Measurements from ENCODE around the gene PLEKHG3. TPM values are rescaled to one million over a fixed set of nuclear protein-coding genes. Genes with fewer than 3 reads are reported as not detected.

The PLEKHG3 gene
- polyA plus RNA-seq, 1 donor (not counting 4 experiments of a cell fraction or from before 2014, with no cell fraction given): 71.0 TPM

GRCh38 chr14:64685371-64686281 is 18.6 kb upstream of the PLEKHG3 start:
- Histone ChIP-seq H3K4me3 (ENCODE audit: control insufficient read depth in 2 of 3, extremely low read depth in 1 of 3, insufficient read depth in 2 of 3, low read depth in 1 of 3, low read length in 3 of 3) (no peak overlapping the region), H3K9ac (ENCODE audit: control insufficient read depth, extremely low read depth, insufficient read depth, low read length) (no peak overlapping the region), H3K4me2 (ENCODE audit: control insufficient read depth, extremely low read depth, insufficient read depth, low read depth, low read length) (no peak overlapping the region), H3K27ac (ENCODE audit: control insufficient read depth, insufficient read depth, low read length) (no peak overlapping the region), H3K4me1 (ENCODE audit: control insufficient read depth, extremely low read depth, insufficient read depth, low read length) (peaks cover 36% of the 10 kb centered on the region), H3K27me3 (ENCODE audit: control insufficient read depth, extremely low read depth, insufficient read depth, low read length) (no peaks in the 10 kb centered on the region), H3K9me3 (ENCODE audit: control insufficient read depth, low read depth, low read length) (no peaks in the 10 kb centered on the region), H2AFZ (ENCODE audit: control insufficient read depth, low read length) (no peak overlapping the region), H3K36me3 (ENCODE audit: control insufficient read depth in 2 of 2, extremely low read depth in 1 of 2, insufficient read depth in 2 of 2, low read length in 2 of 2) (no peaks in the 10 kb centered on the region), H3K9me1 (ENCODE audit: control insufficient read depth, extremely low read depth, insufficient read depth, low read length) (no peaks in the 10 kb centered on the region), H4K20me1 (ENCODE audit: control insufficient read depth, extremely low read depth, insufficient read depth, low read length) (no peaks in the 10 kb centered on the region), H3K79me2 (ENCODE audit: control insufficient read depth, insufficient read depth, low read length) (no peaks in the 10 kb centered on the region)
- no peak for TF ChIP-seq EZH2 (IDR thresholded peaks at IDR 0.05; ENCODE audit: low read length)
- TF ChIP-seq, protein P1, sequence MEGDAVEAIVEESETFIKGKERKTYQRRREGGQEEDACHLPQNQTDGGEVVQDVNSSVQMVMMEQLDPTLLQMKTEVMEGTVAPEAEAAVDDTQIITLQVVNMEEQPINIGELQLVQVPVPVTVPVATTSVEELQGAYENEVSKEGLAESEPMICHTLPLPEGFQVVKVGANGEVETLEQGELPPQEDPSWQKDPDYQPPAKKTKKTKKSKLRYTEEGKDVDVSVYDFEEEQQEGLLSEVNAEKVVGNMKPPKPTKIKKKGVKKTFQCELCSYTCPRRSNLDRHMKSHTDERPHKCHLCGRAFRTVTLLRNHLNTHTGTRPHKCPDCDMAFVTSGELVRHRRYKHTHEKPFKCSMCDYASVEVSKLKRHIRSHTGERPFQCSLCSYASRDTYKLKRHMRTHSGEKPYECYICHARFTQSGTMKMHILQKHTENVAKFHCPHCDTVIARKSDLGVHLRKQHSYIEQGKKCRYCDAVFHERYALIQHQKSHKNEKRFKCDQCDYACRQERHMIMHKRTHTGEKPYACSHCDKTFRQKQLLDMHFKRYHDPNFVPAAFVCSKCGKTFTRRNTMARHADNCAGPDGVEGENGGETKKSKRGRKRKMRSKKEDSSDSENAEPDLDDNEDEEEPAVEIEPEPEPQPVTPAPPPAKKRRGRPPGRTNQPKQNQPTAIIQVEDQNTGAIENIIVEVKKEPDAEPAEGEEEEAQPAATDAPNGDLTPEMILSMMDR (optimal IDR thresholded peaks at IDR 0.05 in 1 of 3, IDR thresholded peaks at IDR 0.05 in 1 of 3, conservative IDR thresholded peaks at IDR 0.05 in 1 of 3; ENCODE audit: extremely low read depth in 1 of 3, insufficient read depth in 2 of 3, low read length in 3 of 3): no peak
- dilution Hi-C loops (cut with MboI; ENCODE audit: extremely low pct_ligation_motif_present, low sequenced_read_pairs): no loop called here
- FAIRE-seq (no peak), DNase-seq (ENCODE audit: low read depth, low spot score) (no peak)

GRCh38 chr14:64686282-64686615 is 18.0 kb upstream of the PLEKHG3 start:
- TF ChIP-seq, protein P1 (optimal IDR thresholded peaks at IDR 0.05 in 1 of 3, IDR thresholded peaks at IDR 0.05 in 1 of 3, conservative IDR thresholded peaks at IDR 0.05 in 1 of 3; ENCODE audit: extremely low read depth in 1 of 3, insufficient read depth in 2 of 3, low read length in 3 of 3): no peak
- no peak for TF ChIP-seq EZH2 (IDR thresholded peaks at IDR 0.05; ENCODE audit: low read length)

More at GRCh38 chr14:64686282-64686615, 18.0 kb upstream of the PLEKHG3 start:
- dilution Hi-C loops (cut with MboI; ENCODE audit: extremely low pct_ligation_motif_present, low sequenced_read_pairs): no loop called here
- Histone ChIP-seq H3K27me3 (ENCODE audit: control insufficient read depth, extremely low read depth, insufficient read depth, low read length) (no peaks in the 10 kb centered on the region), H3K4me3 (ENCODE audit: control insufficient read depth in 2 of 3, extremely low read depth in 1 of 3, insufficient read depth in 2 of 3, low read depth in 1 of 3, low read length in 3 of 3) (no peak overlapping the region), H2AFZ (ENCODE audit: control insufficient read depth, low read length) (no peak overlapping the region), H3K27ac (ENCODE audit: control insufficient read depth, insufficient read depth, low read length) (no peak overlapping the region), H4K20me1 (ENCODE audit: control insufficient read depth, extremely low read depth, insufficient read depth, low read length) (no peaks in the 10 kb centered on the region), H3K79me2 (ENCODE audit: control insufficient read depth, insufficient read depth, low read length) (no peaks in the 10 kb centered on the region), H3K4me1 (ENCODE audit: control insufficient read depth, extremely low read depth, insufficient read depth, low read length) (peaks cover 30% of the 10 kb centered on the region), H3K36me3 (ENCODE audit: control insufficient read depth in 2 of 2, extremely low read depth in 1 of 2, insufficient read depth in 2 of 2, low read length in 2 of 2) (no peaks in the 10 kb centered on the region), H3K4me2 (ENCODE audit: control insufficient read depth, extremely low read depth, insufficient read depth, low read depth, low read length) (no peak overlapping the region), H3K9me3 (ENCODE audit: control insufficient read depth, low read depth, low read length) (no peaks in the 10 kb centered on the region), H3K9me1 (ENCODE audit: control insufficient read depth, extremely low read depth, insufficient read depth, low read length) (no peaks in the 10 kb centered on the region), H3K9ac (ENCODE audit: control insufficient read depth, extremely low read depth, insufficient read depth, low read length) (no peak overlapping the region)
- FAIRE-seq (no peak), DNase-seq (ENCODE audit: low read depth, low spot score) (no peak)

All from keratinocyte (primary cell).